Measurements from ENCODE around the gene CC2D1A. TPM values are rescaled to one million over a fixed set of nuclear protein-coding genes. Genes with fewer than 3 reads are reported as not detected.

The CC2D1A gene
- total RNA-seq, 2 donors from 2014 or later: 35.5 to 52.1 TPM

GRCh38 chr19:13929340-13929739, 23.3 kb downstream of the CC2D1A start:
- Histone ChIP-seq H3K4me1 (no peaks in the 10 kb centered on the region), H3K9me3 (no peaks in the 10 kb centered on the region), H3K36me3 (replicated peaks in 1 of 2; ENCODE audit: insufficient read depth in 1 of 2, low read depth in 2 of 2) (peaks cover 3 to 10% of the 10 kb centered on the region in 2 donors), H3K27me3 (no peaks in the 10 kb centered on the region), H3K27ac (no peak overlapping the region), H3K4me3 (no peak overlapping the region)
- DNase-seq (no peak), ATAC-seq (no peak)
- no peak for TF ChIP-seq POLR2A (IDR thresholded peaks at IDR 0.05)
- TF ChIP-seq, protein P1, sequence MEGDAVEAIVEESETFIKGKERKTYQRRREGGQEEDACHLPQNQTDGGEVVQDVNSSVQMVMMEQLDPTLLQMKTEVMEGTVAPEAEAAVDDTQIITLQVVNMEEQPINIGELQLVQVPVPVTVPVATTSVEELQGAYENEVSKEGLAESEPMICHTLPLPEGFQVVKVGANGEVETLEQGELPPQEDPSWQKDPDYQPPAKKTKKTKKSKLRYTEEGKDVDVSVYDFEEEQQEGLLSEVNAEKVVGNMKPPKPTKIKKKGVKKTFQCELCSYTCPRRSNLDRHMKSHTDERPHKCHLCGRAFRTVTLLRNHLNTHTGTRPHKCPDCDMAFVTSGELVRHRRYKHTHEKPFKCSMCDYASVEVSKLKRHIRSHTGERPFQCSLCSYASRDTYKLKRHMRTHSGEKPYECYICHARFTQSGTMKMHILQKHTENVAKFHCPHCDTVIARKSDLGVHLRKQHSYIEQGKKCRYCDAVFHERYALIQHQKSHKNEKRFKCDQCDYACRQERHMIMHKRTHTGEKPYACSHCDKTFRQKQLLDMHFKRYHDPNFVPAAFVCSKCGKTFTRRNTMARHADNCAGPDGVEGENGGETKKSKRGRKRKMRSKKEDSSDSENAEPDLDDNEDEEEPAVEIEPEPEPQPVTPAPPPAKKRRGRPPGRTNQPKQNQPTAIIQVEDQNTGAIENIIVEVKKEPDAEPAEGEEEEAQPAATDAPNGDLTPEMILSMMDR (IDR thresholded peaks at IDR 0.05): no peak
- intact Hi-C loops (cut with DNase I): no loop called here
- WGBS, 2 donors: 87 to 92% methylated on average over 7 to 10 of the region's 12 CpGs

DNA sequence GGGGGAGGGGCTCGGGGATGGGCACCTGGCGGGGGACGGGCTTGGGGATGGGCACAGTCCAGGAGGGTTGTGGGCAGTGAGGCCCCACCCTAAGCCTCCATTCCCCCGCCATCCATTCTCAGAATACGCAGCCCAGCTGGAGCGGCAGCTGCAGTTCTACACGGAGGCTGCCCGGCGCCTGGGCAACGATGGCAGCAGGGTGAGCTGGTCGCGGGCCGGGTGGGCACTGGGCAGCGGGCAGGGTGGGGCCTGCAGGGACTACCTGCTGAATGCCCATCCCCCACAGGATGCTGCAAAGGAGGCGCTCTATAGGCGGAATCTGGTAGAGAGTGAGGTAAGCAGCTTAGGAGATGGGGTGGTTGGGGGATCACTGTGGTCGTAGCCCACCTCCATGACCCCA, 24.0 kb downstream of the CC2D1A start:
- TF ChIP-seq, protein P1 (IDR thresholded peaks at IDR 0.05): no peak
- no peak for TF ChIP-seq POLR2A (IDR thresholded peaks at IDR 0.05)
- no peak for ATAC-seq
- Histone ChIP-seq H3K4me1 (no peaks in the 10 kb centered on the region), H3K36me3 (replicated peaks in 1 of 2; ENCODE audit: insufficient read depth in 1 of 2, low read depth in 2 of 2) (peaks cover 3 to 10% of the 10 kb centered on the region in 2 donors), H3K27ac (no peak overlapping the region), H3K4me3 (no peak overlapping the region), H3K27me3 (no peaks in the 10 kb centered on the region), H3K9me3 (no peaks in the 10 kb centered on the region)
- intact Hi-C loops (cut with DNase I): no loop called here
- DNase-seq: no peak
- WGBS, 2 donors: 88 to 93% methylated on average over 6 to 7 of the region's 17 CpGs

- no peak for TF ChIP-seq POLR2A (IDR thresholded peaks at IDR 0.05)
- TF ChIP-seq, protein P1 (IDR thresholded peaks at IDR 0.05): no peak
- DNase-seq (no peak), ATAC-seq (no peak)
- Histone ChIP-seq H3K36me3 (replicated peaks in 1 of 2; ENCODE audit: insufficient read depth in 1 of 2, low read depth in 2 of 2) (peaks cover 3 to 9% of the 10 kb centered on the region in 2 donors), H3K27ac (no peak overlapping the region), H3K4me3 (no peak overlapping the region), H3K4me1 (no peaks in the 10 kb centered on the region), H3K27me3 (no peaks in the 10 kb centered on the region), H3K9me3 (no peaks in the 10 kb centered on the region)
- 84 to 90% methylated on average over 2 to 17 of the region's 17 CpGs for WGBS, 2 donors
- intact Hi-C loops (cut with DNase I): no loop called here
Measured at GRCh38 chr19:13930402-13930801, 24.4 kb downstream of the CC2D1A start.

DNA sequence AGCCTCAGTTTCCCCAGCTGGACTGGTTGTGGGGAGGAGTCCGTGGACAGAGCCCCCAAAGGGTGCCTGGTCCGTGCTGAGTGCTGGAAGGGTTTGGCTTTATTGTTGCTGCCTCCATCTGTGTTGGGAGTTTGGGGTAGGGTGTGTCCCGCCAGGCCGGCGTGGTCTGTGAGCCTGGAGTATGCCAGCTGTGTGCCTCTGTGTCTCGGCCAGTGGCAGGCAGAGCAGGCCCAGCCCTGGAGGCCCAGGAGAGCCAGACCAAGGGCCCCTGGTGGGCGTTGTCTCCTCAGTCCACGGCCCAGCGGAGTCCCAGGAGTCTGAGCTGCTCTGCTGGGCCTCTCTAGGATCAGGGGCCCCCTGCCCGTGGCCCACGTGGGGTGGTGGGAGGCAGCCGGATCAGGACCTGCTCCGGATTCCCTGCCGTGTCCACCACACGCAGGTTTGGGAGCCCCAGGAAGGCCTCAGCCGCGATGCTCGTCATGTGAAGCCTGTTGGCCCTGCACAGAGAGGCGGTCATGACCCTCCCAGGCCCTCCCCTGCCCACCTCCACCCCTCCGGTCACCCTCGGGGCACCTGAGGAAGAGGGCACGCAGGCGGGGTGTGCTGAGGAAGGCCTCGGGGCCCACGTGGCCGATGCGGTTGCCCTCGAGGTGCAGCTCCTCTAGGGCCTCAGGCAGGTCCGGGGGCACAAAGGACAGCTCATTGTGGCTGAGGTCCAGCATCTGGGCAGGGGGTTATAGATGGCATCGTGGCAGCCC, 25.6 kb downstream of the CC2D1A start:
- TF ChIP-seq, protein P1 (IDR thresholded peaks at IDR 0.05): no peak
- TF ChIP-seq POLR2A (IDR thresholded peaks at IDR 0.05): no peak
- intact Hi-C loops (cut with DNase I): no loop called here
- 81% methylated on average over 17 of the region's 30 CpGs; no CpG with 5 or more reads in 1 of the 2 donors for WGBS, 2 donors

More for the DNA sequence above, 25.6 kb downstream of the CC2D1A start:
- H3K27ac ChIP-seq: no peak overlapping the region
- H3K27me3 ChIP-seq: no peaks in the 10 kb centered on the region
- no peak overlapping the region for H3K4me3 ChIP-seq
- H3K4me1 ChIP-seq: no peaks in the 10 kb centered on the region
- peaks cover 3 to 6% of the 10 kb centered on the region in 2 donors for H3K36me3 ChIP-seq (replicated peaks in 1 of 2; ENCODE audit: insufficient read depth in 1 of 2, low read depth in 2 of 2)
- DNase-seq (no peak), ATAC-seq (no peak)
- H3K9me3 ChIP-seq: no peaks in the 10 kb centered on the region

Measured in body of pancreas (tissue), 4 donors.